ENCODE data around the gene OTOA. TPM values are rescaled to one million over a fixed set of nuclear protein-coding genes. Genes with fewer than 3 reads are reported as not detected.
"Not testable (repeated sequence)": the region's sequence is repeated elsewhere in the genome, so short reads cannot be mapped to it uniquely, and the experiment has no call there.

The OTOA gene
- total and polyA plus RNA-seq, 5 donors: 0.07 TPM; not detected in 4

DNA sequence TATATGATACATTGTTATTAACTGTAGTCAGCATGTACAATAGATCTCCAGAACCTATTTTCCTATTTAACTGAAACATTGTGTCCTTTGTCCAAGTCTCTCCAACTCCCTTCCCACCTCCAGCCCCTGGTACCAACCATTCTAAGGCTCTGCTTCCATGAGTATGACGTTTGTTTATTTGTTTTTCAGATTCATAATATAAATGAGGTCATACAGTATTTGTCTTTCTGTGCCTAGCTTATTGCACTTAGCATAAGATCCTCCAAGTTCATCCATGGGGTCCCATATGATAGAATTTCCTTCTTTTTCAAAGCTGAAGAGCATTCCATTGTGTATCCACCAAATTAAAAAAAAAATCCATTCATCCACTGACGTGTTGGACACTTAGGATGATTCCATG, 39.4 kb downstream of the OTOA start:
- WGBS: 46% methylated on average over 2 of the region's 2 CpGs

DNA sequence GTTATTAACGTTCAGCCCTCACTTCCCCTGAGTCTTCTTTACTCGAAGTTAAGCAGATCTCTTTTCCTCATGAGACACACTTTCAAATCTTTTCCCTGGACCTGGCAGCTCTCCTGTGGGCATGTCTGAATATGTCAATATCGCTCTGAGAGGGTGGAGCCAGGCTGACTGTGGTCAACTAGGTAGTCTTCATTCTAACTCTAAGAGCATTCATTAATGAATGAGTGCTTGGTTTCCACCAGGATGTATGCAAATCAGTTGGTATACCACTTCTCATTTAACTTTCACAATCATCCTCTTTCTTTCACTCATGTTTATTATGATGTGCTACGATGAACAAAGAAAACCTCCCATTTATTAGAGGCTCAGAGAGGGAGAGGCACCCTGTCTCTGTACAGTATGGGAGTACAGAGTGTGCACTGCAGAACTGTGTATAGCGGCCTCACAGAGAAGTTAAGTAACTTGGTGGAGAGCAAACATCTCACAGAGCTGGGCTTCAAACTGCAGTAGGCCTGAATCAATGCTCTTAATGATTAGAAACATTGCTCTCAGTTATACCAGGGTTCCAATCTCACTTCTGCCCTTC, 39.9 kb downstream of the OTOA start:
- Histone ChIP-seq H3K4me1 (ENCODE audit: control insufficient read depth, insufficient read depth, low read length) (no peaks in the 10 kb centered on the region), H3K27ac (ENCODE audit: low read length) (no peak overlapping the region), H3K9me3 (ENCODE audit: control insufficient read depth, low read length) (no peaks in the 10 kb centered on the region), H3K27me3 (ENCODE audit: control insufficient read depth, insufficient read depth) (no peaks in the 10 kb centered on the region), H3K4me3 (ENCODE audit: low read length) (no peak overlapping the region)
- 75% methylated on average over 5 of the region's 5 CpGs for WGBS
- DNase-seq: no peak
- intact Hi-C loops (cut with DNase I): no loop called here
- ATAC-seq: no peak

More for the DNA sequence above, 39.4 kb downstream of the OTOA start:
- Histone ChIP-seq H3K9me3 (ENCODE audit: control insufficient read depth, low read length) (no peaks in the 10 kb centered on the region), H3K27me3 (ENCODE audit: control insufficient read depth, insufficient read depth) (no peaks in the 10 kb centered on the region), H3K4me3 (ENCODE audit: low read length) (no peak overlapping the region), H3K27ac (ENCODE audit: low read length) (no peak overlapping the region), H3K4me1 (ENCODE audit: control insufficient read depth, insufficient read depth, low read length) (no peaks in the 10 kb centered on the region)
- ATAC-seq: no peak
- no peak for DNase-seq
- intact Hi-C loops (cut with DNase I): no loop called here

DNA sequence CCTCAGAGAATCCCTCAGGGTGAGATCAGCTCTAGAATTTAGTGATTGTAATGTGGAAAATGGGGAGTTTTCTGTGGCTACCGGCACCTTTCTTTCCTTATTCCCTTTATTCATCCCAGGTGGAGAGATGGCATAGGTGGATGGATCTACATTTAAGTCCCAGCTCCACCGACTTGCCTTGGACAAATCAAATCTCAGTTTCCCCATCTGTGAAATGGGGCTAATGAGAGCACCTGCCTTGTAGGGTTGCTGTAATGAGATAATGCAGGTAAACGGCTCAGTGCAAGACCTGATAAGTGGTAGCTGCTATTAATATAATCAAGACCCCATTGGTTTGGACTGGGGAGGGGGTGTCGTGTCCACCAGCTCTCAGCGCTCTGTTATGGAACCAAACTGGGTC, 40.5 kb downstream of the OTOA start:
- Histone ChIP-seq H3K4me3 (ENCODE audit: low read length) (no peak overlapping the region), H3K4me1 (ENCODE audit: control insufficient read depth, insufficient read depth, low read length) (no peaks in the 10 kb centered on the region), H3K27ac (ENCODE audit: low read length) (no peak overlapping the region), H3K9me3 (ENCODE audit: control insufficient read depth, low read length) (no peaks in the 10 kb centered on the region), H3K27me3 (ENCODE audit: control insufficient read depth, insufficient read depth) (no peaks in the 10 kb centered on the region)
- ATAC-seq (no peak), DNase-seq (no peak)
- intact Hi-C loops (cut with DNase I): no loop called here
- 88% methylated on average over 5 of the region's 5 CpGs for WGBS

DNA sequence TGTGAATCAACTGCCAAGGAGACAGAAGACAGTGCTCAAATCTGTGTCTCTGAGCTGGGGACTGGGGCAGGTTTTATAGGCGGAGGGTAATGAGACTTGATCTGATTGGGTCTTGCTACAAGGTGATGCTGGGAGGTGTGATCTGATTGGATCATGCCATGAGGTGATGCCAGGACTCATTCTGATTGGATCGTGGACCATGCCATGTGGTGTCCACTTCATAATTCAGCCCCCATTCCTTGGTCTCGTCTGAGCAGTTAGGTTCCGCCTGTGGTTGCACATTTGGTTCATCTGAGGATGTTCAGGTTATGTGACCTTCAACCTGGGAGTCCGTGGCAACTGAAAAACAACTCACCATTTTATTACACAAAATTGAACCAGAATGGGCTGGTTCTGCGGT, 41.0 kb downstream of the OTOA start:
- H3K4me1 ChIP-seq (ENCODE audit: control insufficient read depth, insufficient read depth, low read length): no peaks in the 10 kb centered on the region
- no peak for DNase-seq
- no peaks in the 10 kb centered on the region for H3K9me3 ChIP-seq (ENCODE audit: control insufficient read depth, low read length)
- WGBS: 84% methylated on average over 6 of the region's 6 CpGs
- H3K27me3 ChIP-seq (ENCODE audit: control insufficient read depth, insufficient read depth): no peaks in the 10 kb centered on the region
- H3K27ac ChIP-seq (ENCODE audit: low read length): no peak overlapping the region
- intact Hi-C loops (cut with DNase I): loop anchor here in 3 of 4 donors (5.0 kb wide), 3 partner anchors 47 to 122 kb away; no protein-coding TSS in a partner anchor
- no peak for ATAC-seq
- no peak overlapping the region for H3K4me3 ChIP-seq (ENCODE audit: low read length)

DNA sequence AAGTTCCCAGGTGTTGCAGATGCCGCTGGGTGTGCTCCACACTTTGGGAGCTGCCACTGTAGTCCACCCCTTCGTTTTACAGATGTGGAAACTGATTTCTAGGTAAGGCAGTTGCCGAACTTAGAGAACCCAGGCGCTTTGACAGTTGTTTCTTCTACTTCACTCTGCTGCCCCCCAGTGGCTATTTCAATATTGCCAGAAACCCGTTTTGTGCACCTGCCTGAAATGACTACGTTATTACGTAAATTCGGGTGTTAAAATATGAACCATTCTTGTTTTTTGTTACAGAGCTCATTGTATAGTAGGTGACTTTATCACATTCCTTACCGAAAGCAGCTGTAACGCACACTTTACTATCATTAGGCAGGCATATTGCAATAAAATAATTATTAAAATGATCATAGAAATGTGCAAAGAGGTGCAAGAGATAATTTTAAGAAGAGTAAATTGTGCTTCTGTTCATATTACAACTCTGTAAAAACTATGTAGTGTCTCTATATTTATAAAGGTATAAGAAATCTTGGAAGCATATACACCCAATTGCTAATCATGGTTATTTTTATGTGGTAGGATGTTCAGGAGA, 44.9 kb downstream of the OTOA start:
- Histone ChIP-seq H3K27ac (ENCODE audit: low read length) (no peak overlapping the region), H3K27me3 (ENCODE audit: control insufficient read depth, insufficient read depth) (no peaks in the 10 kb centered on the region), H3K4me3 (ENCODE audit: low read length) (no peak overlapping the region), H3K9me3 (ENCODE audit: control insufficient read depth, low read length) (no peaks in the 10 kb centered on the region), H3K4me1 (ENCODE audit: control insufficient read depth, insufficient read depth, low read length) (no peaks in the 10 kb centered on the region)
- WGBS: 5% methylated on average over 10 of the region's 10 CpGs
- ATAC-seq (peak; percentile 31 to 44), DNase-seq (peak; percentile 52 to 84 (median 56))
- intact Hi-C loops (cut with DNase I): loop anchor here in 3 of 4 donors (2.0 to 5.0 kb wide), 5 partner anchors 51 to 126 kb away; no protein-coding TSS in a partner anchor

DNA sequence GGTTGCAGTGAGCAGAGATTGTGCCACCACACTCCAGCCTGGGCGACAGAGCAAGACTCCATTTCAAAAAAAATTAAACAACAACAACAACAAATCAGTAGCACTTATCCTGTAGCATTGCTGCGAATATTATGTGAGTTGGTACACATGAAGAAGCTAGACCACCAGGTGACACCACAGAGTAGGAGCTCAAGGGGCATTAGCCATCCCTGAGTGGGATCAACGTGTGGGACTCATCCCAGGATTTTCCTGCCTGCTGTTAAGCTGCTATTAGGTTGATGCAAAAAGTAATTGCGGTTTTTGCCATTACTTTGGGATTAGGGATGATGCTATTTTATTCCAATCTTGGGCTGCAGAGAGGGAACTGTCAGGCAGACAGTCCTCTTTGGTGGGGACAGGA, 47.2 kb downstream of the OTOA start:
- DNase-seq: no peak
- ATAC-seq: no peak
- H3K9me3 ChIP-seq (ENCODE audit: control insufficient read depth, low read length): no peaks in the 10 kb centered on the region
- no peak overlapping the region for H3K27ac ChIP-seq (ENCODE audit: low read length)
- intact Hi-C loops (cut with DNase I): loop anchor here in 1 of 4 donors (10.0 kb wide), 1 partner anchor 56 kb away; the partner anchor contains the start of gene IGSF6
- H3K27me3 ChIP-seq (ENCODE audit: control insufficient read depth, insufficient read depth): no peaks in the 10 kb centered on the region
- H3K4me1 ChIP-seq (ENCODE audit: control insufficient read depth, insufficient read depth, low read length): no peaks in the 10 kb centered on the region
- no peak overlapping the region for H3K4me3 ChIP-seq (ENCODE audit: low read length)
- 73% methylated on average over 4 of the region's 4 CpGs for WGBS

DNA sequence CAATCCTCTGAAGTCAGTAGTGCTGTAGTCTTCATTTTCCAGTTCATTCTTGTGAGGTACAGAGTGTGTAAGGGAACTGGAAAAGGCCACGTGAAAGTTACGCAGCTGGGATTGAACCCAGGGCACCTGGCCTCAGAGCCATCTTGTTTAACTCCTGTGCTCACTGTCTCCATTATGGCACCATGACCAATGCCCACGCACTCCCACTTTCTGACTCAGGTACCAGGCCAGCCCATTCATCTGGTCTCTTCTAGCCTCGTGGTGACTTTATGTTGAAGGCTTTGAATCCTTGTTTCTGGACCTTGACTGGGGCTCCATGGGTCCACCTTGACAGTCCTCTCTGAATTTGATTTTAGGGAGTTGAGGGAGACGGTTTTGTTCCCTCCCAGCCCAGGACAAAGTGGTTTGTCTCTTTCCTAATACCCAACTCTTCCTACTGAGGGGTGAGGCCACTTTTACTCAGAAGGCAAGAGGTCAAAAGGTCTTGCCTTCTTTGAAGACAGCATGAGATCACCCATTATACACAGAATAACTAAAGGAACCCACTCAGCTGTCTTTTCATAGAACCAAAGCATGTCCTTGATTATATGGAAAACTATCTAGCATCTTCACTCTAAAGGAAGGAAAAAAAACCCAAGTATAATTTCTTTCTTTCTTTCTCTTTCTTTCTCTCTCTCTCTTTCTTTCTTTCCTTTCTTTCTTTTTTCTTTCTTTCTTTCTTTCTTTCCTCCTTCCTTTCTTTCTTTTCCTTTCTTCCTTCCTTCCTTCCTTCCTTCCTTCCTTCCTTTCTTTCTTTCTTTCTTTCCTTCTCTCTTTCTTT, 50.0 kb downstream of the OTOA start:
- Histone ChIP-seq H3K4me1 (ENCODE audit: control insufficient read depth, insufficient read depth, low read length) (no peaks in the 10 kb centered on the region), H3K4me3 (ENCODE audit: low read length) (no peak overlapping the region), H3K27ac (ENCODE audit: low read length) (no peak overlapping the region), H3K27me3 (ENCODE audit: control insufficient read depth, insufficient read depth) (no peaks in the 10 kb centered on the region), H3K9me3 (ENCODE audit: control insufficient read depth, low read length) (no peaks in the 10 kb centered on the region)
- ATAC-seq (no peak), DNase-seq (no peak)
- 80% methylated on average over 5 of the region's 5 CpGs for WGBS
- intact Hi-C loops (cut with DNase I): loop anchor here in 1 of 4 donors (10.0 kb wide), 1 partner anchor 59 kb away; the partner anchor contains the start of gene IGSF6

DNA sequence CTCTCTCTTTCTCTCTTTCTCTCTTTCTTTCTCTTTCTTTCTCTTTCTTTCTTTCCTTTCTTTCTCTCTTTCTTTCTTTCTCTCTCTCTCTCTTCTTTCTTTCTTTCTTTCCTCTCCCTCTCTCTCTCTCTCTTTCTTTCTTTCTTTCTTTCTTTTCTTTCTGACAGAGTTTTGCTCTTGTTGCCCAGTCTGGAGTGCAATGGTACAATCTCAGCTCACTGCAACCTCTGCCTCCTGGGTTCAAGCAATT, 50.5 kb downstream of the OTOA start:
- not testable (repeated sequence) for H3K4me3 ChIP-seq (ENCODE audit: low read length); H3K4me1 ChIP-seq (ENCODE audit: control insufficient read depth, insufficient read depth, low read length); H3K27ac ChIP-seq (ENCODE audit: low read length); H3K27me3 ChIP-seq (ENCODE audit: control insufficient read depth, insufficient read depth); H3K9me3 ChIP-seq (ENCODE audit: control insufficient read depth, low read length); ATAC-seq; DNase-seq
- intact Hi-C loops (cut with DNase I): loop anchor here in 1 of 4 donors (10.0 kb wide), 1 partner anchor 59 kb away; the partner anchor contains the start of gene IGSF6

DNA sequence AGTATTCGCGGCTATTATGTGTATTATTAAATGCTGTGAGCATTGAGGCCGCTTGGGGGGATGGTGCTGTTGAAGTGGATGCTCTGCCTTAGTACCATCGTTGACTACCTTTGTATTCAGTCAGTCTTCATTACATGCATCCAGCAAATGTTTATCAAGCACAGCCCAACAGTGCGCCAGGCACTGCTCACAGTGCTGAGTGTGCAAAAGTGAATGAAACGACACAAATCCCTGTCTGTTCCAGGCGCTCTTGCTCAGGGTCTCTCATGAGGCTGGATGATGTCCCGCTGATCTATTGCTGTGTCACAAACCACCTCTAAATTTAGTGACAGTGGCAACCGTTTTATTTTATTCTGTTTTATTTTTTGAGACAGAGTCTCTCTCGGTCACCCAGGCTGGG, 53.8 kb downstream of the OTOA start:
- H3K27me3 ChIP-seq (ENCODE audit: control insufficient read depth, insufficient read depth): no peaks in the 10 kb centered on the region
- WGBS: 71% methylated on average over 10 of the region's 10 CpGs
- no peak overlapping the region for H3K27ac ChIP-seq (ENCODE audit: low read length)
- ATAC-seq (no peak), DNase-seq (no peak)
- H3K4me1 ChIP-seq (ENCODE audit: control insufficient read depth, insufficient read depth, low read length): no peaks in the 10 kb centered on the region
- H3K9me3 ChIP-seq (ENCODE audit: control insufficient read depth, low read length): no peaks in the 10 kb centered on the region
- intact Hi-C loops (cut with DNase I): loop anchor here in 1 of 4 donors (10.0 kb wide), 1 partner anchor 63 kb away; the partner anchor contains the start of gene IGSF6
- H3K4me3 ChIP-seq (ENCODE audit: low read length): no peak overlapping the region

DNA sequence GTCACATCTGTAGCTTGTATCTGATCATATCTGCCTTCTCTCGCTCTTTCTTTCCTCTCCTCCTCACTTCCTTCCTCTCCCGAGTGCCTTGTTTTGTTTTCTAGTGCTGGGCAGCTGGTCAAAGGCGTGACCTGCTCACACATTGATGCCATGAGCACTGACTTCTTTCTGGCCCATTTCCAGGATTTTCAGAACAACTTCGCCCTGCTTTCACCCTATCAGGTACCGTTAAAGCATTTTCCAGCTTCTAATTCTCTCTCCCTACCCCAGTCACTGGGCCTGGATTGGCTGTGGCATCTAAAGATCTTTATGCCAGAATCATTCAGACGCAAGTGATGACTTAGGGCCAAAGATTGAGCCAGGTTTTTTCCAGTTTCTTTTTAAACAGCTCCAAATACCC, 55.5 kb downstream of the OTOA start:
- no peak overlapping the region for H3K4me3 ChIP-seq (ENCODE audit: low read length)
- H3K4me1 ChIP-seq (ENCODE audit: control insufficient read depth, insufficient read depth, low read length): no peaks in the 10 kb centered on the region
- no peak for DNase-seq
- intact Hi-C loops (cut with DNase I): loop anchor here in 1 of 4 donors (10.0 kb wide), 1 partner anchor 64 kb away; the partner anchor contains the start of gene IGSF6
- ATAC-seq: no peak
- WGBS: 47% methylated on average over 6 of the region's 6 CpGs
- H3K9me3 ChIP-seq (ENCODE audit: control insufficient read depth, low read length): no peaks in the 10 kb centered on the region
- no peak overlapping the region for H3K27ac ChIP-seq (ENCODE audit: low read length)
- H3K27me3 ChIP-seq (ENCODE audit: control insufficient read depth, insufficient read depth): no peaks in the 10 kb centered on the region

DNA sequence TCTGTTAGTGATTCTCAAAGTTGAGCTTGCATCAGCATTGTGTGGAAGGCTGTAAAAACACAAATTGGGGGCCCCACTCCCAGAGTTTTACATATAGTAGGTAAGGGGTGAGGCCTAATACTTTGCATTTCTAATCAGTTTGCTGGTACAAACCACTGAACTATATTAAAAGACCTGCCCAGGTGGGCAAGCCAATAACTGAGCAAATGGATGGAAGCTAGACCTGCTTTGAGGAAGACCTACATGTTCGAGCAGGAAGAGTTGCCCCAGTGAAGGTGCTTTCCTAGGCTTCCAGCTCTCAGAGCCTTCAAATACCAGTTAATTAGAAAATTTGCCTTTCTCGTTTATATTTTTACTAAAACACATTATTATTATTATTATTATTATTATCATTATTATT, 56.8 kb downstream of the OTOA start:
- intact Hi-C loops (cut with DNase I): no loop called here
- no peak for DNase-seq
- ATAC-seq: no peak
- Histone ChIP-seq H3K27ac (ENCODE audit: low read length) (no peak overlapping the region), H3K27me3 (ENCODE audit: control insufficient read depth, insufficient read depth) (no peaks in the 10 kb centered on the region), H3K4me1 (ENCODE audit: control insufficient read depth, insufficient read depth, low read length) (no peaks in the 10 kb centered on the region), H3K4me3 (ENCODE audit: low read length) (no peak overlapping the region), H3K9me3 (ENCODE audit: control insufficient read depth, low read length) (no peaks in the 10 kb centered on the region)
- 92% methylated on average over 2 of the region's 2 CpGs for WGBS

Data from right cardiac atrium (tissue), 5 donors.